ENCODE measurements around the gene DGKB.

GRCh38 chr7:14606101-14606500 lies 296.4 kb downstream of the DGKB start:
- TF ChIP-seq CTCF (IDR thresholded peaks at IDR 0.05) (no peak), POLR2A (IDR thresholded peaks at IDR 0.05) (no peak), POLR2AphosphoS5 (IDR thresholded peaks at IDR 0.05) (no peak)
